Measurements from ENCODE around the gene RAB9B.
"Not testable (repeated sequence)": the region's sequence is repeated elsewhere in the genome, so short reads cannot be mapped to it uniquely, and the experiment has no call there.

Gene RAB9B

DNA sequence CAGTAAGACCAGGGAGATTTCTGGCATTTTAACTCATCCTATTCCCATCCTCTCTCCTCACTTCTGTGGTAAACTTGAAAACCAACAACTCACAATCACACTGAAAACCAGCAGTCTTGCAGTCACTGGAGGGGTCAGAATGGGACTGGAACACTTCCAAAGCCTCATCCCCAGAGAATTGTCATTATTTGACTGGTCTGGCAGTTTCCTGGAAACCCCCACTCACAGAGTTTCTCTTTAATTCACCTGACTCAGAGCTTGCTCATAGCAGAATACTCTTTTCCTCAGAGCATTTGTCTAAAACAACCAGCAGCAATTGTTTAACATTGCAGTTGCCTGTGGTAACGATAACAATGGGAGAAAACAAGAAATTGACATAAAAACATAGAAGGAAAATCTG is 7.3 kb upstream of the RAB9B start:
- no peak overlapping the region for H3K27ac ChIP-seq
- TF ChIP-seq, protein P1, sequence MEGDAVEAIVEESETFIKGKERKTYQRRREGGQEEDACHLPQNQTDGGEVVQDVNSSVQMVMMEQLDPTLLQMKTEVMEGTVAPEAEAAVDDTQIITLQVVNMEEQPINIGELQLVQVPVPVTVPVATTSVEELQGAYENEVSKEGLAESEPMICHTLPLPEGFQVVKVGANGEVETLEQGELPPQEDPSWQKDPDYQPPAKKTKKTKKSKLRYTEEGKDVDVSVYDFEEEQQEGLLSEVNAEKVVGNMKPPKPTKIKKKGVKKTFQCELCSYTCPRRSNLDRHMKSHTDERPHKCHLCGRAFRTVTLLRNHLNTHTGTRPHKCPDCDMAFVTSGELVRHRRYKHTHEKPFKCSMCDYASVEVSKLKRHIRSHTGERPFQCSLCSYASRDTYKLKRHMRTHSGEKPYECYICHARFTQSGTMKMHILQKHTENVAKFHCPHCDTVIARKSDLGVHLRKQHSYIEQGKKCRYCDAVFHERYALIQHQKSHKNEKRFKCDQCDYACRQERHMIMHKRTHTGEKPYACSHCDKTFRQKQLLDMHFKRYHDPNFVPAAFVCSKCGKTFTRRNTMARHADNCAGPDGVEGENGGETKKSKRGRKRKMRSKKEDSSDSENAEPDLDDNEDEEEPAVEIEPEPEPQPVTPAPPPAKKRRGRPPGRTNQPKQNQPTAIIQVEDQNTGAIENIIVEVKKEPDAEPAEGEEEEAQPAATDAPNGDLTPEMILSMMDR (IDR thresholded peaks at IDR 0.05; ENCODE audit: low read depth, low read length), result no peak
- peaks cover 39% of the 10 kb centered on the region for H3K27me3 ChIP-seq (ENCODE audit: insufficient read depth, low read depth, severe bottlenecking)
- H3K9me3 ChIP-seq (ENCODE audit: severe bottlenecking), result no peaks in the 10 kb centered on the region
- DNase-seq, result no peak
- no peak overlapping the region for H3K4me3 ChIP-seq (ENCODE audit: low read depth, low read length)
- H3K36me3 ChIP-seq, result no peaks in the 10 kb centered on the region

DNA sequence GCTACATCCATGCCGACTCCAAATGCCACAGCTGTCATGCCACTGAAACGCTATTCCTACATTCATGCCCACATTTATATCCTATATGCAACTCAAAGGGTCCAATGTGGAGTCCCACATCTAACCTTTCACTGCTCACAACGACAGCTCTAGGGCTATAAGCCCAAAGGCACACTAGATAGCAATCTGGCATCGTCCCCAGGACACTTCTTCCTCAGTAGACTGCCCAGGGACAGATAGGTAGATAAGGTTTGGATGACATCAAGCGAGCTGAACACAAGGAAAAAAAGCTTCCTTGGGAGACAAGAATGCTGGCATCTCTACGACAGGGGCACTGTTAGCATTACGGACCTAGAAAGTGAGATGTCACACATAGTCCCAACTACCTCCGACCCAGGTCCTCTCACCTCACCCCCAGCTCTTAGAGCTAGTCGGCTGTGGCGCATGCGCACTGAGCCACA is 685 bp downstream of the RAB9B start:
- H3K36me3 ChIP-seq, result no peaks in the 10 kb centered on the region
- peak overlapping the region; percentile 46 for H3K4me3 ChIP-seq (ENCODE audit: low read depth, low read length)
- peaks cover 4% of the 10 kb centered on the region for H3K9me3 ChIP-seq (ENCODE audit: severe bottlenecking)
- H3K27ac ChIP-seq, result no peak overlapping the region
- TF ChIP-seq, protein P1 (IDR thresholded peaks at IDR 0.05; ENCODE audit: low read depth, low read length), result no peak
- H3K27me3 ChIP-seq (ENCODE audit: insufficient read depth, low read depth, severe bottlenecking), result peaks cover 29% of the 10 kb centered on the region
- DNase-seq, result no peak

DNA sequence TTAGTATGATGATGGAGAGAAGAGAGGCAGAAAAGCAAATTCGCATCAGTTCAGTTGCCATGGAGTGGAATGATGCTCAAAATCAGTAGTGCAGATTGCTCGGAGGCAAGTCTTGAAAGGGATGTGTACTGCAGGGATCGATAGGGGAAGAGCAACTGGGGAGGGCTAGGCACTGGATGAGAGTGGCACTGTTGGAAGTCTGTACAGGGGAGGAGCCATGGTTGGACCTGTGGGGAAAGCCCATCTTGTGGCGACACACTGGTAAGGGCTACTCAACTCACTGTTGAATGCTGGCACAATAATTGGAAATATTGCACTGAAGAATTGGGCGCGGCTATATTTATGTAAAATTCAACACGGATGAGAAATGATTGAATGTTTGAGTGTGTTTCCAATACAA is 1.2 kb downstream of the RAB9B start:
- TF ChIP-seq, protein P1 (IDR thresholded peaks at IDR 0.05; ENCODE audit: low read depth, low read length), result no peak
- H3K36me3 ChIP-seq, result no peaks in the 10 kb centered on the region
- peaks cover 27% of the 10 kb centered on the region for H3K27me3 ChIP-seq (ENCODE audit: insufficient read depth, low read depth, severe bottlenecking)
- DNase-seq, result no peak
- H3K9me3 ChIP-seq (ENCODE audit: severe bottlenecking), result peaks cover 4% of the 10 kb centered on the region
- no peak overlapping the region for H3K4me3 ChIP-seq (ENCODE audit: low read depth, low read length)
- H3K27ac ChIP-seq, result no peak overlapping the region

DNA sequence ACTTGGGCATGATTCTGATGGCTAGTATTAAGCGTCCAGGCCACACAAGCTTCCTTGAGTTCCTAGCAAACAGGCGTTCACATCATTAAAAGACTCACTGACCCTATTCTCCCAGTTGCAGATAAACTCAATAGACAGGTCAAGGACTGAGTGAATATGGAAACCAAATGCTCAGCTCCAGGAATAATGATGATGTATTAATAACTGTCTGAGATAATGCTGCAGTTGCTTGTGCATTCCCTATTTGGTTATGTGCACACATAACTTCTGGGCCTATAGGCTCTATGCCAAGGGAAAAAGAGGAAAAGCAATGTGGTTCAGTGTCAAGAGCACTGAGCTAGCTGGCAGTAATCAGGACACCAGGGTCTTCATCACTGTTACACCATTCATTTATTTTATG is 3.5 kb downstream of the RAB9B start:
- Histone ChIP-seq H3K27ac (no peak overlapping the region), H3K36me3 (no peaks in the 10 kb centered on the region), H3K27me3 (ENCODE audit: insufficient read depth, low read depth, severe bottlenecking) (peaks cover 27% of the 10 kb centered on the region), H3K9me3 (ENCODE audit: severe bottlenecking) (peaks cover 4% of the 10 kb centered on the region), H3K4me3 (ENCODE audit: low read depth, low read length) (no peak overlapping the region)
- DNase-seq, result no peak
- TF ChIP-seq, protein P1 (IDR thresholded peaks at IDR 0.05; ENCODE audit: low read depth, low read length), result no peak

DNA sequence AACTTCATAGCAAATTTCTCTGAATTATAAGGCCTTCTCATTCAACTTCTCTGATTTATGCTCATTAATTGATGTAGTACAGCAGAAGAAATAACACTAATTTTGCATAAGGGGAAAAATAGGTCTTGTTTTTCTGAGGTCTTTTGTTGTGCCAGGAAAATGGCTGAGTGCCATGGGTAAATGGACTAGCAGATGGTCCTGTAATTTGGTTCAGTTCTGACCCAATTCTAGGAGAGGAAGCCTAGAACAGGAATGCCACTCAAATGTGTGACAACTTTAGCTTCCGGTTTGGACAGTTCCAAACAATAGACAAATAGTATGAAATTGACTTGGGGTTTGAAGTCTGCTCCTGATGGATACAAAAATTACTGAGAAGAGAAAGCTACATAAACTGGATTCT is 6.2 kb downstream of the RAB9B start:
- Histone ChIP-seq H3K4me3 (ENCODE audit: low read depth, low read length) (no peak overlapping the region), H3K9me3 (ENCODE audit: severe bottlenecking) (no peaks in the 10 kb centered on the region), H3K36me3 (no peaks in the 10 kb centered on the region), H3K27ac (no peak overlapping the region), H3K27me3 (ENCODE audit: insufficient read depth, low read depth, severe bottlenecking) (peaks cover 10% of the 10 kb centered on the region)
- TF ChIP-seq, protein P1 (IDR thresholded peaks at IDR 0.05; ENCODE audit: low read depth, low read length), result no peak
- no peak for DNase-seq

DNA sequence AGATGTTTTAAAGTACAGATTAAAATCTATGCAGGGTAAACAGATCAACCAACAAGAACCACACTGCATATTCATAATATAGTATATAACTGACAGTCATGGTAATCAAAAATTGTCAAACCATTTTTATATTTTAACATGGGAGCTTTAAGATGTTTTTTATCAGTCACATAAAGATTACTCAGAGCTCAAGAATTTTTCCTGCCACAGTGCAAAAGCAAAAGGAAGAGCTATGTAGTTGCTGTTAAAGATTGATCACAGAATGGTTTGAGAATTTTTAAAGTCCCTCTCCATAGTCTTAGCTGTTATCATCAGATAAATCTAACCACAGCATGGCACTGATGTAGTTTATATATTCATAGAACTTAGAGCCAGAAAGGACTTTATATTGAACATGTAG is 8.5 kb downstream of the RAB9B start:
- TF ChIP-seq, protein P1 (IDR thresholded peaks at IDR 0.05; ENCODE audit: low read depth, low read length), result no peak
- no peaks in the 10 kb centered on the region for H3K9me3 ChIP-seq (ENCODE audit: severe bottlenecking)
- DNase-seq, result no peak
- H3K27me3 ChIP-seq (ENCODE audit: insufficient read depth, low read depth, severe bottlenecking), result peaks cover 4% of the 10 kb centered on the region
- H3K36me3 ChIP-seq, result no peaks in the 10 kb centered on the region
- no peak overlapping the region for H3K27ac ChIP-seq
- no peak overlapping the region for H3K4me3 ChIP-seq (ENCODE audit: low read depth, low read length)

DNA sequence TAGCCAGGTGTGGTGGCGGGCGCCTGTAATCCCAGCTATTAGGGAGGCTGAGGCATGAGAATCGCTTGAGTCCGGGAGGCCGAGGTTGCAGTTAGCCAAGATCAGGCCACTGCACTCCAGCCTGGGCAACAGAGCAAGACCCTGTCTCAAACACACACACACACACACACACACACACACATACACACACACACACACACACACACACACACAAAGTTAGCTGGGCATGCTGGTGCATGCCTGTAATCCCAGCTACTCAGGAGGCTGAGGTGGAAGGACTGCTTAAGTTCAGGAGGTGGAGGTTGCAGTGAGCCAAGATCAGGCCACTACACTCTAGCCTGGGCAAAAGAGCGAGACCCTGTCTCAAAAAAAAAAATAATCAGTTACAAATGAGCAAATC is 11.3 kb downstream of the RAB9B start:
- not testable (repeated sequence) for H3K4me3 ChIP-seq (ENCODE audit: low read depth, low read length); H3K27me3 ChIP-seq (ENCODE audit: insufficient read depth, low read depth, severe bottlenecking); H3K9me3 ChIP-seq (ENCODE audit: severe bottlenecking)

More for the DNA sequence above, 11.3 kb downstream of the RAB9B start:
- DNase-seq, H3K36me3 ChIP-seq, H3K27ac ChIP-seq: not testable (repeated sequence)
